GM18858 (cell line): ENCODE measurements around the gene ATP5MK.
"Not testable (repeated sequence)": the region's sequence is repeated elsewhere in the genome, so short reads cannot be mapped to it uniquely, and the experiment has no call there.

Experiments used
- ATAC-seq: cut with Tn5 transposase; IDR thresholded peaks from one replicate; pipeline ENCODE4 v1.9.1; 2021; ENCODE audit not compliant: unreplicated experiment

ATP5MK gene, protein sequence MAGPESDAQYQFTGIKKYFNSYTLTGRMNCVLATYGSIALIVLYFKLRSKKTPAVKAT

DNA sequence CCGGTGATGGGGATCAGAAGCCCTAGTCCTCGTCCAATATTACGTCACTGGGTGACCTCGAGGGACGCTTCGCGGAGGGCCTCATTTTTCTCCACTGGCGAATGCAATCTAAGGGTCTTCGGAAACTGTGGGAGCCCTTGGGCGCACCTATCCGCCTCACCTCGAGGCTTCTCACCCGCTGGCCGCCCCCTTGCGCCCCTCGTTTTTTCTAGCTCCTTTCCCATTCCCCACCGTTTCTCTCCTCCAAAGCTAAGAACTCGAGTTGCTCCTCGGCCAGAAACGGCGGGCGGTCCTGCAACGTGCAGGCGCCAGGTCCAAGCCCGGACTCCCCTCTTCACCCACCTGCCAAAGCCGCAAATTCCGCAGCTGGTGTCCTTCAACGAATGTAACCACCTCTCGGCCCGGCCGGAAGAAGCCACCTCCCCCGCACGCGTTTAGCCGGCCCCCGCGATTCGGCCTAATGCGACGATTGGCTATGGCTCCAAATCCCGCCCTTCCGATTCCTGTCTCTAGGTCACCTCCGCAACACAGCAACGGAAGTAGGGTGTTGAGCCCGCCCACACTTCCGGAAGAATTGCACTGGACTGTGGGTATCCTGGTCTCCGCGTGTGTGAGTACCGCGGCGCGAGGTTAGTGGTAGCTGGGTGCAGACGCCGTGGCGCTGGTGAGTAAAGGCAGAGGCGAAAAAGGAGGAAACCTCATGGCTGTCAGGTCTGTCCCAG lies at the start of gene ATP5MK, which contains the start of gene PDCD11:
TSS of gene ATP5MK (minus strand) at position 409 of the 722 bp plus-strand sequence. CDS start 4,018 bp downstream, outside the sequence.
TSS of gene PDCD11 (plus strand) at position 560 of the 722 bp plus-strand sequence. CDS start 1,801 bp downstream, outside the sequence.
- ATAC-seq = peak; percentile 94

DNA sequence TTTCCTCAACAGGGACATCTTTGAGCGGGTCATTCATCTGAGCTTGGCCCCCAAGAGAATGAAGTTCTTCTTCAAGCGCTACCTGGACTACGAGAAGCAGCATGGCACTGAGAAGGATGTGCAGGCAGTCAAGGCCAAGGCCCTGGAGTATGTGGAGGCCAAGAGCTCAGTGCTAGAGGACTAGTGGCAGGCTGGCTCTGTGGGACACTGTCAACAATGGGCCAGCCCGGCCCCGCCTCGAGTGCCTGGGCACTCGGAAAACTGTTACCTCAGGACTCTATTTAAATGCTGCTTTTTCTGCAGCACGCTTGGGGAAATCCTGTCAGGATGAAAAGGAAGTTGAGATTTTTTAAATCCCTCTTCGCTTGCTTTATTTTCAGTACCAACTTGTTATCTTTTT lies 49.1 kb upstream of the ATP5MK start:
- ATAC-seq = no peak

DNA sequence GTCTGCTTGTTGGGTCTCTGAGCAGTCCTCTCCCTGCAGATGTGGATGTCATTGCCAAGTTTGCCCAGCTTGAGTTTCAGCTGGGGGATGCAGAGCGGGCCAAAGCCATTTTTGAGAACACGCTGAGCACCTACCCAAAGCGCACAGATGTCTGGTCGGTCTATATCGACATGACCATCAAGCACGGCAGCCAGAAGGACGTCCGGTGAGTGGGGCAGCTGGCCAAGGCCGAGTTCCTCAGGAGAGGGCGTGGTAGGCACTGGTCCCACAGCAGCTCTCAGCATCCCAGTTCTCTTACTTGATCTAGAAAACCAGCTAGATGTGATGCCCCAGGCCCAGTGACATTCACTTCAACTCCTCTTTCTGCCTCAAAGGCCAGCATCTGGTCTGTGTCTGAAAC lies 48.2 kb upstream of the ATP5MK start:
- no peak for ATAC-seq

DNA sequence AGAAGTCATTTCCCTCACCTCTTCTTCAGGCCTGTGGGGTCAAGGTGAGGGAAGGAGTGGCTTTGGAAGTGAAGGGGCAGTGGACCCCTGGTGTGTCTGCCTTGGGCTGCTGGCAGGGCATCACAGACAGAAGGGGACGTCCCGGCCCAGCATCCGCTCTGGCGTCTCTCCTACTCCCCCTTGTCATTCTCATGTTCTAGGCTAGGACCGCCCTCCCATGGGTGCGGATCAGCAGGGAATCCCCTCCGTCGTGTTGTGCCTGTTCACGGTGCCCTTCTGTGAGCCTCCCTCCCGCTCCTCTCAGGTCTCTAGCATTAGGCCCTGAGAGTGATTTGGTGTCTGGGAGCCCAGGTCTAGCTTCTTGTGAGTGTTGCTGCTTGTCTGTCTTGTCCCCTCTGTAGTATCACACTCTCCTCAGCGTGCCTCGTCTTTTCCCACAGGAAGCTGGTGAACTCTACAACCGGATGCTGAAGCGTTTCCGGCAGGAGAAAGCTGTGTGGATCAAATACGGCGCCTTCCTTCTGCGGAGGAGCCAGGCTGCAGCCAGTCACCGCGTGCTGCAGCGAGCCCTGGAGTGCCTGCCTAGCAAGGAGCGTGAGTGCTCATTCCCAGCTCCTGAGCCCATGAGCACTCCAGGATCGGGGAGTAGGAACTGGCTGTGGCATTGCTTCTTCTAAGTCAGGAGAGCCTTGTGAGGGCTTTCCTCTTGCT lies 47.4 kb upstream of the ATP5MK start:
- no peak for ATAC-seq

DNA sequence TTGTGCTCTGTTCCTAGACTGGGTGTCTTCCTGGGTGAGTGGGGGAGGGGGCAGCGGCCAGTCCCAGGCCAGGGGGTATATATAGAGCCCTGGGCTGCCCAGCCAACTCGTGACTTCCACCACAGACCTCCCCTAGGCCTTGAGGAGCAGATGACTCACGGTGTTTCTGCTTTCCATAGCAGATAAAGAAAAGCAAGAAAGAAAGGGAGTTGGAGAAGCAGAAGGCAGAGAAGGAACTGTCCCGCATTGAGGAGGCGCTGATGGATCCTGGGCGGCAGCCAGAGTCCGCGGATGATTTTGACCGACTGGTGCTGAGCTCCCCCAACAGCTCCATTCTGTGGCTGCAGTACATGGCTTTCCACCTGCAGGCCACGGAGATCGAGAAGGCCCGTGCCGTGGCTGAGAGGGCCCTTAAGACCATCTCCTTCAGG lies 45.8 kb upstream of the ATP5MK start:
- no peak for ATAC-seq

DNA sequence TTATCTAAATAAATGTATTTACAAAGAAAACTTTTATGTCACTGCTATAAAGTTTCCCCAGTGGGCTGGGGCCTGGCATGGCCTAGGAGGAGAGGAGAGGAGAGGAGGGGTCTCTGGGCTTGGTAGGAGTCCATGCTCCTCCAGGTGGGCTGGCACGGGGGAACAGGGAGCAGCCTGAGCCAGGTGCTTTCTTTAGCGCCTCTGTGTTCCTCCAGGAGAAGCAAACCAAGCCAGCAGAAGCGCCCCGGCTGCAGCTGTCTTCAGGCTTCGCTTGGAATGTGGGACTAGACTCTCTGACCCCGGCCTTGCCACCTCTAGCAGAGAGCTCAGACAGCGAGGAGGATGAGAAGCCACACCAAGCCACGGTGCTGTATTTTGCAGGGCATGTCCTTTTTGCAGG lies 45.3 kb upstream of the ATP5MK start:
- no peak for ATAC-seq

DNA sequence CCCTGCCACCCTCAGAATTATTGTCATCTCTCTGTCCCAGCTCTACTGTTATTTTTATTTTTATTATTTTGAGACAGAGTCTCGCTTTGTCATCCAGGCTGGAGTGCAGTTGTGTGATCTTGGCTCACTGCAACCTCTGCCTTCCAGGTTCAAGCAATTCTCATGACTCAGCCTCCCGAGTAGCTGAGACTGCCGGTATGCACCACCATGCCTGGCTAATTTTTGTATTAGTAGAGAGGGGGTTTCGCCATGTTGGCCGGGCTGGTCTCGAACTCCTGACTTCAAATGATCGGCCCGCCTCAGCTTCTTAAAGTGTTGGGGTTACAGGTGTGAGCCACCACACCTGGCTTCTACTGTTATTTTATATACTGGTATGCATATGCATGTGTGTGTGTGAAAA lies 44.9 kb upstream of the ATP5MK start:
- ATAC-seq = no peak

DNA sequence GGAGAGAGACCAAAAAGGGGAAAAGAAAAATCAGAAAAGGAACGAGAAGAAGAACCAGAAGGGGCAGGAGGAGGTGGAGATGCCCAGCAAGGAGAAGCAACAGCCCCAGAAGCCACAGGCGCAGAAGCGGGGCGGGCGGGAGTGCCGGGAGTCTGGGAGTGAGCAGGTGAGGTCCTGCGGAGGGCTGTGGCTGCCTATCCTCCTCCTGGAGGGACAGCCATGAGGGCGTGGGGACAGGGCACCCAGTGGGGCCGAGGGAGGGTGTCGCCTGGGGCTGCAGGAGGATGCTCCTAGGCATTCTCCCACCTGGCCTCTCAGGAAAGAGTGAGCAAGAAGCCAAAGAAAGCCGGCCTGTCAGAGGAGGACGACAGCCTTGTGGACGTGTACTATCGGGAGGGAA lies 44.1 kb upstream of the ATP5MK start:
- no peak for ATAC-seq

DNA sequence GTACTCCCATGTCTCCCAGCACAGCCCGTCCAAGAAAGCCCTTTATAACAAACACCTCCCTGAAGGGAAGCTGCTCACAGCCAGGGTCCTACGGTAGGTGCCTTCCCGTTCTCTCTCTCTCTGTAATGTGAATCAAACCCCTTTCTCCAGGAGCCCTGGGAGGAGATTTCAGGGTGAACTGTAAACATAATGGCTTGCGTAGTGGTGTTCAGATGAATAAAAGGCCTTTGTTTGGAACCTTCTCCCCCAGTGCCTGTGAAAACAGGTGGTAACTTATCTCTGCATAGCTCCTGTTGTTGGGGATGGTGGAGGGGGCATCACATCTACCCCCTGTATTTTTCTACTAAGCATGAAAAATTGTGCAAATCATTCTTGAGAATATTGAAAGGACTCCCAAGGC lies 43.5 kb upstream of the ATP5MK start:
- ATAC-seq = no peak

DNA sequence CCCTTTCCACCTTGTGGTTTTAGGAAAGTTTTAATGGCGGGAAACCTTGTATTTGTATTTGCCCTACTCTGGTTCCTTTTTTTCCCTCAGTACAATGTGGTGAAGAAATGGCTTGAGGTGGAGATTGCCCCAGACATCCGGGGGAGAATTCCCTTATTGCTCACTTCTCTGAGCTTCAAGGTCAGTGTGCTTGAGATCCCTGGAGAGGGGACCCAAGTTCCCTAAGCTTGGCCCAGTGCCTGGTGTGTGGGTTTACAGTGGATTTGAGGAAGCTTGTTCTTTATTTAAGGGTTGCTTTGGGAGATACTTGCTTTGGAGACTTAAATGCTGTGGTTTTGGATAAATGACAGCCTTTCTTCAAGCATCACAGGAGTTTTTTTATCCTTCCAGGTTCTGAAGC lies 37.6 kb upstream of the ATP5MK start:
- no peak for ATAC-seq

DNA sequence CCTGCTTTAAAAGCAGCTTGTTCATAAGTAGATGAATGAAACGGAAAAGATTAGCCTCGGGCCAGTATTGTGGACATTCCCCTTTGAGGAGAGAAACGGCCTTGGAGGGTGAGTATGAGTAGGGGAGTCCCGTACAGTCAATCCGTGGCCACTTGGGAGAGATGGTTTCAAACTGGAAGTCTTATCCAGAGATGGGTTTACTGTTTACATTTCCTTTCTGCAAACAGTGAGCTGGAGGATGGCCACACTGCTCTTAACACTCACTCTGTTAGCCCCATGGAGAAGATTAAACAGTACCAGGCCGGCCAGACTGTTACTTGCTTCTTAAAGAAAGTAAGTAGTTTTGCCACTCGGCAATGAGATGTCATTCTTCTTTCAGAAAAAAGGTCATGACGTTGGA lies 35.6 kb upstream of the ATP5MK start:
- ATAC-seq = no peak

DNA sequence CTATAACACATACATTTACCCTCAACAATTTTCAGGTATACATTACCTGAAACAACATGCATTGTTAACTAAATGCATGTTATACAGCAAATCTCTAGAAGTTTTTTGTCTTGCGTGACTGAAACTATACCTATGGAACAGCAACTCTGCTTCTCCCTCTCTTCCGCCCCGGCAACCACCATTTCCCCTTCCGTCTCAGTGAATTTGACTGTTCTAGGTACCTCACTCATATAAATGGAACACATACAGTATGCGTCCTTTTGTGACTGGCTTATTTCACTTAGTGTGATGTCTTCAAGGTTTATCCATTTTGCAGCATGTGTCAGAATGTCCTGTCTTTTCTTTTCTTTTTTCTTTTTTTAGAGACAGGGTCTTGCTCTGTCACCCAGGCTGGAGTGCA lies 33.4 kb upstream of the ATP5MK start:
- ATAC-seq = no peak

DNA sequence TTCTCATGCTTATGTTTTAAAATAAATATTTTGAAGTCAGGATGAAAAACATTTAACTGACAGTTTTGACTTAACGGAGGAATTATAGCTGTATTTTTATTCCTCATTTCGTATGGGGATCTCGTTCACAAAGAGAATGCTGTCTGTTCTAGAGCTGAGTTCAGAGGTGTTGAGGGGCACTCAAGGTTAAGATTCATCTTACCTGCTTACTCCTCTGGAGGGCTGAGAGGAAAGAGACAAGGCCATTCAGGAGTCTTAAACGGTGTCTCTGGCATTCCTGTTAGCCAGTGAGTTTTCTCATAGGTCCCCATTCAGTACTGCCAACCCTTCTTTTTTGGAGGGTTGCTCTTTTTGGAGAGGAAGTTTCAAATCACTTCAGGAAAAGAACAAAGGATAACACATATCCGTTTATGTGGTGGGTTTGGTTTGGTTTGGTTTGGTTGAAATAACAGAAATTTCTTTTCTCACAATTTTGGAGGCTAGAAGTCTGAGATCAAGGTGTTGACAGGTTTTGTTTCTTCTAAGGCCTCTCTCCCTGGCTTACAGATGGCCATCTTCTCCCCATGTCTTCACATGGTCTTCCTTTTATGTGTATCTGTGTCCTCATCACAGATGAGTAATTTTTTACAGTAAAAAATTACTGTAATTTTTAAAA lies 32.8 kb upstream of the ATP5MK start:
- no peak for ATAC-seq

DNA sequence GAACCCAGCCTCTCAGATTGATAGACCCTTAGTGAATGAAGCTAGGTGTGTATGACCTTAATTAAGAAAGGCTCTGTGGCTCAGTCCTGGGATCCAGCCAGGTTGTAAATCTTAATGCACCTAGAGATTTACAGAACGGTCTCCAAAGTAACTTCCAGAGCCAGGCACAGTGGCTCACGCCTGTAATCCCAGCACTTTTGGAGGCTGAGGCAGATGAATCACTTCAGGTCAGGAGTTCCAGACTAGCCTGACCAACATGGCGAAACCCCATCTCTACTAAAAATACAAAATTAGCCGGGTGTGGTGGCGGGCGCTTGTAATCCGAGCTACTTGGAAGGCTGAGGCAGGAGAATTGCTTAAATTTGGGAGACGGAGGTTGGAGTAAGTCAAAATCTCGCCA lies 31.6 kb upstream of the ATP5MK start:
- no peak for ATAC-seq

DNA sequence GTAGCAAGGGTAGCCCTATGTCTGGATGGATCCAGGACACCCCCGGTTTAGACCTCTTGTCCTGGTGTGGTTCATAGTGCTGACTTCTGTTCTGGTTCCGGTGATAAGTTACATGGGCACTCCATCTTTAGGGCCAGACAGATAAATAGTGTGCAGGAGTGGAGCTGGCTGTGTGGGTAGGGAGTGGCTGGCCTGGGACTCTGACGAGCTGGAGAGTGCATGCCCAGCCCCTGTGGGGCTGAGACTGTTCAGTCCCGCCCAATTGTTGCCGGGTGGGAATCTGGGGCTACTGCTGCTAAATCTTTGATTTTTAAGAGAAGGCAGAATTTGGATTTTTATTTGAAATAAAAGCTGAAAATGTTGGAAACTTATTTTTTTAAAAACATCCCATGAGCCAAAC lies 27.5 kb upstream of the ATP5MK start:
- no peak for ATAC-seq

DNA sequence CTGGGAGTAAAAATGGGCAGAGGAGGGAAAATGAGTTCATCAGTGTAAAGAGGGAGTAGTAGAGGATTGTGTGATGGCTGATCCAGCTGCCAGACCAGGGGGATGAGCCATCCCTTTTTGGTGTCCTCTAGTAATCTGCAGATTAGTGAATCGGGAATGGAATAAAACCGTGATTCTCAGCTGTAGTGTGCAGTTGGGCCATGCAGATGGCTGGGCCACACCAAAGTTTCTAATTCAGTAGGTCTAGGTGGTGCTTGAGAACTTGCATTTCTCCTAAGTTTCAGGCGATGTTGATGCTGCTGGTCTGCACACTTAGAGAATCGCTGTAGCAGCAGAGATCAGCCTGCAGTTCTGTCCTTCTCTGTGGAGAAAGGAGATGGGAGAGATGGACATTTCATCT lies 22.8 kb upstream of the ATP5MK start:
- no peak for ATAC-seq

DNA sequence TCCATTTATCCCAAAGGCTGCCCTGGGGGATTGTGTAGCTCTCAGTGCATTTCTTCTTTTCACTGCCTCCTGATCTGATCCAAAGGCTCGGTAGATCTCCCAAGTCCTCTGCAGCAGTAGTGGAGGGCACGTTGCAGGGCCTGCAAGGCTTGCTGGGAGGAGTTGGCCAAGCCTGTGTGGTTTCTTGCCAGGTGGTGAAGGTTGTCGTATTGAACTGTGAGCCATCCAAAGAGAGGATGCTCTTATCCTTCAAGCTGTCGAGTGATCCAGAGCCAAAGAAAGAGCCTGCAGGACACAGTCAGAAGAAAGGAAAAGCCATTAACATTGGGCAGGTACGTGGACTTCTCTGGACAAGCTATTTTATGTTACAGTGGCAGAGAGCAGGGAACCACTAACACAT lies 21.3 kb upstream of the ATP5MK start:
- no peak for ATAC-seq

DNA sequence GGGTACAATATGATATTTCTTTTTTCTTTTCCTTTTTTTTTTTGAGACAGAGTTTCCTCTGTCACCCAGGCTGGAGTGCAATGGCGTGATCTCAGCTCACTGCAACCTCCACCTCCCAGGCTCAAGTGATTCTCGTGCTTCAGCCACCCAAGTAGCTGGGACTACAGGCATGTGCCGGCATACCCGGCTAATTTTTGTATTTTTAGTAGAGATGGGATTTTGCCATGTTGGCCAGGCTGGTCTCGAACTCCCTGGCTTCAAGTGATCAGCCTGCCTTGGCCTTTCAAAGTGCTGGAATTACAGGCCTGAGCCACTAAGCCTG lies 20.8 kb upstream of the ATP5MK start:
- not testable (repeated sequence) for ATAC-seq

DNA sequence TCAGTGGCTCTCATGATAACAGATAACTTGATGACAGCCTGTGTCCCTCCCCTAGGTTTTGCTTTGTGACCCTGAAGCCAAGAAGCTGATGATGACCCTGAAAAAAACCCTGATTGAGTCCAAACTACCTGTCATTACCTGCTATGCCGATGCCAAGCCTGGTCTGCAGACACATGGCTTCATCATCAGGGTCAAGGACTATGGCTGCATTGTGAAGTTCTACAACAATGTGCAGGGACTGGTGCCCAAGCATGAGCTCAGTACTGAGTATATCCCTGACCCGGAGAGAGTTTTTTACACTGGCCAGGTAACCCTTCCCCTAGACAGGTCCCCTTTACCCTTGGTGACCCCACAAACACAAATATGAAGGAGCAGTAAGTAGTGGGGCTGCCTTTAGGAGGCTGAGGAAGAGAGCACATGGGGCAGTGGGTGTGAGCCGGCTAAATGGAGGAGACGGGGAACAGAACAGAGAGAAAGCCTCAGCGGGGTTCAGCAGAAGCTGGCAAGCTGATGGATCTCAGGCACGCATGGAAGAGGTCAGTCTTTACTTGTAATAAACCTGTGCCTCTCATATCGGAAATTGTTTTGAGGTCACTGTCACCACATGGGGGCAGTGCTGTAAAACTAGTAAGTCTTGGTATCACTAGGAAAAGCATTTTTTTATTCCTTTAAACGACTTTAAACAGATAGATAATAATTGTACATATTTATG lies 20.3 kb upstream of the ATP5MK start:
- no peak for ATAC-seq

DNA sequence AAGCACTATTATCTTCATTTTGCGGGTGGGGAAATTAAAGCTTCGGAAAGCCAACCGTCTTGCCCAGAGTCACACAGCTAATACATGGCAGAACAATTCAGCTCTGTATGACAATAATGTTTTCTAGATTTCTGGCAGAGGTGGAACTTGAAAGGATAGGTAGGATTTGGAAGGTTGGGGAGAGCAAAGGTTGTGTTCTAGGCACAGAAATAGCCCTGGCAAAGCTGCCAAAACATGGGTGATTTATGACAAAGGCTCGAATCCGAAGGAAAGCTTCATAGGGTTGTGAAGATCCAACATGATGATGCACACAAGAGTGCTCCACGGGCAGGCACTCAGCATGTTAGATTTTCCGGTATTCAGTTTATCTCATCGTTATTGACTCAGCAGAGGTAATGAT lies 19.3 kb upstream of the ATP5MK start:
- ATAC-seq = no peak

DNA sequence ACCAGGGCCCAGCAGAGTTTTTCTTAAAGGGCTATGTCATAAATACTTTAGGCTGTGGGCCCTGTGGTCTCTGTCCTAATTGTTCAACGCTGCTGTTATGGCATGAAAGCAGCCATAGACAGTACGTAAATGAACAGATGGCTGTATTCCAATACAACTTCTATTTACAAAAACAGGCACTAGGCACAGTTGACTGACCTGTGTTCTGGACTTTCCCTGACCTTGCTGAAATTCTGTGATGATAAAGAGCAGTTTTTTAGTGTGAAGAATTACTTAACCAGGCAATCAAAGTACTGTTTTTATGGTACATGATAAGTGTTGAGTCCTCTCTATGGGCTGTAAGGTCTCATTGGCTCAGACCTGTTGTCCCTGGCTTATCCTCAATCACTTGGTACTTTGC lies 17.3 kb upstream of the ATP5MK start:
- no peak for ATAC-seq
